H1 (cell line): ENCODE results near the gene PNLDC1. TPM values are rescaled to one million over a fixed set of nuclear protein-coding genes. Genes with fewer than 3 reads are reported as not detected.

Experiments used
- CTCF ChIA-PET: fragments of 300-600 bp; sonication (Branson Sonifier 250); formaldehyde crosslinking; loops from one replicate; lab custom pipeline; 2021; ENCODE audit not compliant: partially characterized antibody; lab: Charles Lee
- POLR2A ChIA-PET: fragments of 300-600 bp; sonication (Branson Sonifier 250); formaldehyde crosslinking; loops from one replicate; lab custom pipeline; 2021; ENCODE audit warnings: inconsistent platforms; ENCODE audit not compliant: partially characterized antibody; lab: Charles Lee
- DNase-seq, 2 experiments: peaks; one replicate each; pipeline versions ENCODE4 v3.0.0 to v3.0.0-alpha.2; 2010 to 2022; ENCODE audit warnings: low spot score in 2 of 2, low read depth in 1 of 2, mixed read lengths in 1 of 2
- FAIRE-seq: peaks from 2 replicates; lab custom pipeline; 2011; peaks lifted over from hg19 to GRCh38; lab: Jason Lieb, UNC
- H2AFZ ChIP-seq: 2 replicates; pipeline ENCODE4 v1.8.1; 2012; ENCODE audit warnings: low read length, inconsistent platforms
- H2AK5ac ChIP-seq: 2 replicates; pipeline ENCODE4 v1.6.1; 2013; ENCODE audit warnings: low read depth, low read length
- H2BK120ac ChIP-seq: replicated peaks from 2 replicates; pipeline ENCODE3; 2013; ENCODE audit warnings: low read depth, low read length, inconsistent platforms
- H2BK12ac ChIP-seq: 2 replicates; pipeline ENCODE4 v1.6.1; 2013; ENCODE audit warnings: low read depth, low read length
- H2BK15ac ChIP-seq: 2 replicates; pipeline ENCODE4 v1.6.1; 2013; ENCODE audit warnings: low read length
- H2BK20ac ChIP-seq: 2 replicates; pipeline ENCODE4 v1.6.1; 2013; ENCODE audit warnings: low read length
- H2BK5ac ChIP-seq: 2 replicates; pipeline ENCODE4 v1.6.1; 2013; ENCODE audit warnings: low read depth, low read length
- H3K14ac ChIP-seq: 2 replicates; pipeline ENCODE4 v1.6.1; 2013; ENCODE audit warnings: inconsistent platforms; ENCODE audit not compliant: insufficient read length
- H3K18ac ChIP-seq: 2 replicates; pipeline ENCODE4 v1.6.1; 2013; ENCODE audit warnings: low read length; ENCODE audit errors: extremely low read depth
- H3K23ac ChIP-seq: 2 replicates; pipeline ENCODE4 v1.6.1; 2013; ENCODE audit warnings: inconsistent platforms; ENCODE audit not compliant: insufficient read length
- H3K23me2 ChIP-seq: 2 replicates; pipeline ENCODE4 v1.6.1; 2013; ENCODE audit warnings: low read depth, low read length
- H3K27ac ChIP-seq: 2 replicates; pipeline ENCODE4 v1.6.1; 2011; ENCODE audit warnings: low read depth, low read length, inconsistent platforms
- H3K27me3 ChIP-seq, 4 experiments: replicated peaks in 1 of 4; 1 replicate in 1 of 4; 2 replicates in 3 of 4; pipeline versions ENCODE4 v1.6.1 to v1.8.1; 2011 to 2013; ENCODE audit warnings: low read length in 3 of 4, mild to moderate bottlenecking in 3 of 4, inconsistent platforms in 2 of 4, mixed read lengths in 2 of 4, moderate library complexity in 1 of 4; ENCODE audit not compliant: control insufficient read depth in 3 of 4, insufficient read depth in 3 of 4; ENCODE audit errors: extremely low read depth in 1 of 4
- H3K36me3 ChIP-seq, 4 experiments: 2 replicates each; pipeline versions ENCODE4 v1.6.1 to v1.8.1; 2011 to 2013; ENCODE audit warnings: mild to moderate bottlenecking in 4 of 4, low read length in 3 of 4, moderate library complexity in 2 of 4, control low read depth in 1 of 4, inconsistent platforms in 1 of 4; ENCODE audit not compliant: insufficient read depth in 4 of 4, control insufficient read depth in 2 of 4
- H3K4ac ChIP-seq: replicated peaks from 2 replicates; pipeline ENCODE3; 2013; ENCODE audit warnings: low read length, low read depth, mixed read lengths, inconsistent platforms; ENCODE audit not compliant: insufficient read length
- H3K4me1 ChIP-seq, 4 experiments: replicated peaks in 1 of 4; 1 replicate in 1 of 4; 2 replicates in 3 of 4; pipeline versions ENCODE4 v1.6.1 to v1.8.1; 2011 to 2013; ENCODE audit warnings: low read length in 3 of 4, inconsistent platforms in 2 of 4, mixed read lengths in 1 of 4; ENCODE audit not compliant: insufficient read depth in 4 of 4, control insufficient read depth in 3 of 4
- H3K4me2 ChIP-seq, 2 experiments: 2 replicates each; pipeline versions ENCODE4 v1.6.1 to v1.8.1; 2011 to 2013; ENCODE audit warnings: low read depth in 2 of 2, low read length in 2 of 2, control low read depth in 1 of 2, inconsistent platforms in 1 of 2, mild to moderate bottlenecking in 1 of 2; ENCODE audit not compliant: insufficient read depth in 1 of 2
- H3K4me3 ChIP-seq, 4 experiments: fragments of 200-600, 300-600 bp in 1 of 4; sonication (generic), shearing (Covaris generic), sonication (Bioruptor Twin) in 1 of 4; 2 replicates each; pipeline versions ENCODE4 v1.5.1 to v1.8.1; 2011 to 2016; ENCODE audit warnings: low read length in 4 of 4, low read depth in 3 of 4, control low read depth in 2 of 4, inconsistent platforms in 2 of 4, mild to moderate bottlenecking in 2 of 4, mixed read lengths in 1 of 4, moderate library complexity in 1 of 4; ENCODE audit not compliant: insufficient read depth in 2 of 4; ENCODE audit errors: extremely low read depth in 1 of 4
- H3K56ac ChIP-seq: replicated peaks from 2 replicates; pipeline ENCODE3; 2013; ENCODE audit warnings: low read depth, mild to moderate bottlenecking, mixed read lengths, low read length, inconsistent platforms; ENCODE audit not compliant: insufficient read length
- H3K79me1 ChIP-seq: 2 replicates; pipeline ENCODE4 v1.6.1; 2013; ENCODE audit warnings: low read depth, low read length, control low read depth
- H3K79me2 ChIP-seq, 2 experiments: 2 replicates each; pipeline versions ENCODE4 v1.6.1 to v1.8.1; 2012 to 2013; ENCODE audit warnings: low read length in 2 of 2, mild to moderate bottlenecking in 2 of 2, inconsistent platforms in 1 of 2; ENCODE audit not compliant: insufficient read depth in 2 of 2, control insufficient read depth in 1 of 2
- H3K9ac ChIP-seq, 4 experiments: replicated peaks in 1 of 4; 1 replicate in 1 of 4; 2 replicates in 3 of 4; pipeline versions ENCODE4 v1.6.1 to v1.8.1; 2011 to 2013; ENCODE audit warnings: low read depth in 3 of 4, low read length in 3 of 4, control low read depth in 2 of 4, mild to moderate bottlenecking in 2 of 4, moderate library complexity in 2 of 4, inconsistent platforms in 1 of 4; ENCODE audit errors: extremely low read depth in 1 of 4
- H3K9me3 ChIP-seq, 2 experiments: 2 replicates each; pipeline versions ENCODE4 v1.6.1 to v1.8.1; 2012 to 2013; ENCODE audit warnings: mild to moderate bottlenecking in 2 of 2, moderate library complexity in 2 of 2, control low read depth in 1 of 2, inconsistent platforms in 1 of 2, low read depth in 1 of 2, low read length in 1 of 2, mixed read lengths in 1 of 2; ENCODE audit not compliant: insufficient read depth in 2 of 2
- H4K20me1 ChIP-seq, 2 experiments: replicated peaks in 1 of 2; 2 replicates each; pipeline versions ENCODE3 to v1.8.1; 2011 to 2013; ENCODE audit warnings: inconsistent platforms in 2 of 2, low read length in 2 of 2, mild to moderate bottlenecking in 1 of 2; ENCODE audit not compliant: insufficient read depth in 2 of 2, control insufficient read depth in 1 of 2
- H4K5ac ChIP-seq: 2 replicates; pipeline ENCODE4 v1.6.1; 2013; ENCODE audit warnings: low read length, low read depth, mixed read lengths, inconsistent platforms; ENCODE audit not compliant: insufficient read length
- H4K8ac ChIP-seq: 2 replicates; pipeline ENCODE4 v1.8.0; 2013; ENCODE audit warnings: mild to moderate bottlenecking, moderate library complexity, low read length, inconsistent platforms; ENCODE audit not compliant: insufficient read depth; ENCODE audit errors: extremely low read depth
- H4K91ac ChIP-seq: replicated peaks from 2 replicates; pipeline ENCODE3; 2013; ENCODE audit warnings: low read length, mixed read lengths, inconsistent platforms; ENCODE audit not compliant: insufficient read length
- JUN ChIP-seq: IDR thresholded peaks from 2 replicates; pipeline ENCODE4 v1.6.1; 2011; ENCODE audit warnings: low read depth, mild to moderate bottlenecking, improper control_type of control experiment, low read length
- KDM5A ChIP-seq: fragments of 200-600 bp; IDR thresholded peaks from 2 replicates; pipeline ENCODE4 v1.7.1; 2012; ENCODE audit warnings: mild to moderate bottlenecking, low read length, inconsistent platforms, mixed read lengths
- POLR2AphosphoS5 ChIP-seq: IDR thresholded peaks from 2 replicates; pipeline ENCODE4 v1.6.1; 2011; ENCODE audit warnings: low read depth, low read length
- WGBS, 2 experiments: shearing (Covaris generic) in 1 of 2; methylation state at CpG; one replicate each; pipeline versions ENCODE4 v1.1.6 to v1.1.7; 2013 to 2015; ENCODE audit warnings: low lambda C conversion rate in 2 of 2, mixed read lengths in 2 of 2, inconsistent platforms in 1 of 2, low coverage in 1 of 2, missing lambda C conversion rate in 1 of 2; ENCODE audit not compliant: insufficient replicate concordance in 2 of 2, insufficient coverage in 1 of 2, insufficient read length in 1 of 2; ENCODE audit errors: extremely low coverage in 1 of 2, missing lambda C conversion rate in 1 of 2; 5-methylcytosine and 5-hydroxymethylcytosine counted together
- polyA plus RNA-seq, 7 experiments: library from polyadenylated mRNA; depleted of rRNA in 3 of 7; stranded (reverse) in 5 of 7; unstranded in 2 of 7; fragments of >200 nt in 5 of 7; fragments of 200-250 nt in 2 of 7; gene quantifications; 1 replicate in 5 of 7; 2 replicates in 1 of 7; 4 replicates in 1 of 7; pipeline versions ENCODE4 v1.2.1 to v1.2.3, GENCODE V29; 2011 to 2013; ENCODE audit warnings: missing spikeins in 2 of 7, mixed read lengths in 2 of 7
- total RNA-seq: library from RNA; stranded (reverse); fragmentation: NEBNext Ultra II Directional; extraction: Animal tissue kit (Norgen Biotek cat#: 25700); gene quantifications from 2 replicates; pipeline ENCODE4 v1.2.1, GENCODE V29; 2021

The PNLDC1 gene
- total and polyA plus RNA-seq, 2 of the 8 experiments (the other 6 are each of a cell fraction or from before 2014, with no cell fraction given), result 0.15 to 0.34 TPM

GRCh38 chr6:159756508-159756907, 43.6 kb upstream of the PNLDC1 start:
- H3K36me3 ChIP-seq, result peaks cover 19 to 73% (median 46%) of the 10 kb centered on the region in 4 experiments
- no peak overlapping the region for H2AFZ ChIP-seq
- peaks cover 5% of the 10 kb centered on the region; the same call in 1 of the 2 replicates for H3K23me2 ChIP-seq
- H4K91ac ChIP-seq, result no peak overlapping the region
- FAIRE-seq (no peak), DNase-seq (no peak)
- no peaks in the 10 kb centered on the region for H3K9me3 ChIP-seq
- H2BK12ac ChIP-seq, result no peak overlapping the region
- H3K4me1 ChIP-seq, result peaks cover 3 to 10% (median 7%) of the 10 kb centered on the region in 4 experiments; a peak in 6 of 7 replicates
- no peak overlapping the region for H3K23ac ChIP-seq
- no peak for TF ChIP-seq JUN
- TF ChIP-seq KDM5A, result no peak
- peak; percentile 30; the same call in 1 of the 2 replicates for TF ChIP-seq POLR2AphosphoS5
- peaks cover 0 to 5% of the 10 kb centered on the region in 2 experiments; a peak in 2 of 4 replicates for H3K79me2 ChIP-seq
- H2BK20ac ChIP-seq, result no peak overlapping the region
- H3K4ac ChIP-seq, result no peak overlapping the region
- no peak overlapping the region for H2BK15ac ChIP-seq
- H3K79me1 ChIP-seq, result no peaks in the 10 kb centered on the region; the same call in 1 of the 2 replicates
- CTCF ChIA-PET, result interaction anchor here (1.0 kb wide), 1 partner anchor 16 kb away, joined by 3 read pairs; no protein-coding TSS in a partner anchor
- H3K27me3 ChIP-seq, result no peaks in the 10 kb centered on the region
- H2BK5ac ChIP-seq, result no peak overlapping the region
- no peak overlapping the region for H4K5ac ChIP-seq
- H3K9ac ChIP-seq, result no peak overlapping the region
- no peak overlapping the region for H3K56ac ChIP-seq
- no peak overlapping the region for H2BK120ac ChIP-seq
- WGBS, 2 experiments, result 88% methylated on average over 4 of the region's 4 CpGs; no CpG with 5 or more reads in 1 of the 2 experiments
- H3K27ac ChIP-seq, result no peak overlapping the region
- H2AK5ac ChIP-seq, result no peak overlapping the region
- no peak overlapping the region for H3K18ac ChIP-seq
- H4K20me1 ChIP-seq, result peaks cover 4 to 10% of the 10 kb centered on the region in 2 experiments
- H4K8ac ChIP-seq, result no peak overlapping the region
- H3K4me3 ChIP-seq, result no peak overlapping the region
- POLR2A ChIA-PET, result interaction anchor here (1.1 to 5.9 kb wide), 9 partner anchors 10 to 64 kb away, joined by 3 to 60 read pairs (median 4); partner anchors contain the start of genes MRPL18, TCP1 and WTAP
- H3K4me2 ChIP-seq, result no peak overlapping the region
- no peak overlapping the region for H3K14ac ChIP-seq
